ENCODE measurements around the gene ARHGAP29. TPM values are rescaled to one million over a fixed set of nuclear protein-coding genes. Genes with fewer than 3 reads are reported as not detected.
"Not testable (repeated sequence)": the region's sequence is repeated elsewhere in the genome, so short reads cannot be mapped to it uniquely, and the experiment has no call there.

The ARHGAP29 gene
- total and polyA plus RNA-seq, 2 experiments from 2014 or later: 9.6 to 22.3 TPM

- no peak for DNase-seq (ENCODE audit: low spot score)
- Histone ChIP-seq H3K4me2 (no peak overlapping the region), H3K4me1 (ENCODE audit: insufficient read depth) (no peaks in the 10 kb centered on the region), H3K9me3 (ENCODE audit: low read depth) (no peaks in the 10 kb centered on the region), H3K36me3 (replicated peaks; ENCODE audit: insufficient read depth, low read depth) (no peaks in the 10 kb centered on the region), H4K20me1 (ENCODE audit: insufficient read depth, poor library complexity, severe bottlenecking) (no peaks in the 10 kb centered on the region), H3K9me2 (replicated peaks; ENCODE audit: insufficient read depth) (no peaks in the 10 kb centered on the region), H3K27me3 (no peaks in the 10 kb centered on the region), H3K79me2 (no peaks in the 10 kb centered on the region), H2AFZ (no peak overlapping the region), H3K27ac (no peak overlapping the region), H3K4me3 (no peak overlapping the region)
- no peak for TF ChIP-seq EZH2phosphoT487 (IDR thresholded peaks at IDR 0.05; ENCODE audit: low read depth, severe bottlenecking, unreplicated experiment)
- TF ChIP-seq EZH2 (IDR thresholded peaks at IDR 0.05; ENCODE audit: borderline replicate concordance): no peak
- TF ChIP-seq, protein P1, sequence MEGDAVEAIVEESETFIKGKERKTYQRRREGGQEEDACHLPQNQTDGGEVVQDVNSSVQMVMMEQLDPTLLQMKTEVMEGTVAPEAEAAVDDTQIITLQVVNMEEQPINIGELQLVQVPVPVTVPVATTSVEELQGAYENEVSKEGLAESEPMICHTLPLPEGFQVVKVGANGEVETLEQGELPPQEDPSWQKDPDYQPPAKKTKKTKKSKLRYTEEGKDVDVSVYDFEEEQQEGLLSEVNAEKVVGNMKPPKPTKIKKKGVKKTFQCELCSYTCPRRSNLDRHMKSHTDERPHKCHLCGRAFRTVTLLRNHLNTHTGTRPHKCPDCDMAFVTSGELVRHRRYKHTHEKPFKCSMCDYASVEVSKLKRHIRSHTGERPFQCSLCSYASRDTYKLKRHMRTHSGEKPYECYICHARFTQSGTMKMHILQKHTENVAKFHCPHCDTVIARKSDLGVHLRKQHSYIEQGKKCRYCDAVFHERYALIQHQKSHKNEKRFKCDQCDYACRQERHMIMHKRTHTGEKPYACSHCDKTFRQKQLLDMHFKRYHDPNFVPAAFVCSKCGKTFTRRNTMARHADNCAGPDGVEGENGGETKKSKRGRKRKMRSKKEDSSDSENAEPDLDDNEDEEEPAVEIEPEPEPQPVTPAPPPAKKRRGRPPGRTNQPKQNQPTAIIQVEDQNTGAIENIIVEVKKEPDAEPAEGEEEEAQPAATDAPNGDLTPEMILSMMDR (IDR thresholded peaks at IDR 0.05; ENCODE audit: poor library complexity): no peak
- WGBS (ENCODE audit: low lambda C conversion rate, missing lambda C conversion rate): 39% methylated on average over 1 of the region's 1 CpG
Observed at GRCh38 chr1:94156096-94156625, 81.2 kb downstream of the ARHGAP29 start.

DNA sequence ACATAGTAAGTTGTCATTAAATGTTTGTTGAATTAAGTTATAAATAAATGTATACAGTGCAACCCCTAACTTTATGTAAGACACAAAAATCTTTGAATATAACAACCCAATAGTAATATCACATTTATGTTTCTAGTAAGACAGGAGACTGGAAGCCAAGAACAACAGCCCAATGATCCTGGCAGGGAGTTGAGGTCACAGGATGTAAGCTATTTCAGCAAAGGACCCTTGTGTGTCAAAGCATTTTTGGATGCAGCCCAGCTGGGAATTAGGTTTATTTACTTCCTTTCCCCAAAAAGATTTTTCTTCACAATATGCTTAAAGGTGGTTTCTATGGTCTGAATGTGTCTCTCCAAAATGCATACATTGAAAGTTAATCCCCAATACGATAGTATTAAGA is 82.4 kb downstream of the ARHGAP29 start:
- Histone ChIP-seq H3K4me1 (ENCODE audit: insufficient read depth) (no peaks in the 10 kb centered on the region), H3K9me2 (replicated peaks; ENCODE audit: insufficient read depth) (no peaks in the 10 kb centered on the region), H3K4me3 (no peak overlapping the region), H3K36me3 (replicated peaks; ENCODE audit: insufficient read depth, low read depth) (no peaks in the 10 kb centered on the region), H3K27me3 (no peaks in the 10 kb centered on the region), H4K20me1 (ENCODE audit: insufficient read depth, poor library complexity, severe bottlenecking) (no peaks in the 10 kb centered on the region), H3K4me2 (no peak overlapping the region), H3K27ac (no peak overlapping the region), H3K79me2 (no peaks in the 10 kb centered on the region), H2AFZ (no peak overlapping the region), H3K9me3 (ENCODE audit: low read depth) (no peaks in the 10 kb centered on the region)
- no peak for DNase-seq (ENCODE audit: low spot score)
- no peak for TF ChIP-seq EZH2 (IDR thresholded peaks at IDR 0.05; ENCODE audit: borderline replicate concordance)
- TF ChIP-seq, protein P1 (IDR thresholded peaks at IDR 0.05; ENCODE audit: poor library complexity): no peak
- no peak for TF ChIP-seq EZH2phosphoT487 (IDR thresholded peaks at IDR 0.05; ENCODE audit: low read depth, severe bottlenecking, unreplicated experiment)
- WGBS (ENCODE audit: low lambda C conversion rate, missing lambda C conversion rate): 100% methylated on average over 1 of the region's 1 CpG

DNA sequence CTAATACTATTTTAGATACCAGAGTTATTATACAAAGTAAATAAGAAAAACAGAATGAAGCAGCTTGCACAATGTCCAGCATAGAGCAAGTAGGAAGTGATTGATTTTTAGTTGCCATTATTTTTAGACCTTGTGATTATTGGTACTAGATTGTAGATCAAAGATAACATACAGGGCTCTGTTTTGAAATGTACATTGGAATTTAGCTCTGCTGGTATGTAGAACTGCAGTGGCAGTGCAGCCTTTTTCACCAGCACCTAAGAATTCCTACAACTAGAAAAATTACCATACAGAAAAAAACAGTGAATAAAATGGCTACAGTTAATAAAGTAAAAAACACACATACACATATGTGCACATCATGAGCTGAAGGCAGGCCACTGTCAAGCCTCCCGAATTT is 84.3 kb downstream of the ARHGAP29 start:
- H3K4me1 ChIP-seq (ENCODE audit: insufficient read depth): no peaks in the 10 kb centered on the region
- WGBS (ENCODE audit: low lambda C conversion rate, missing lambda C conversion rate): 70% methylated on average over 1 of the region's 1 CpG

GRCh38 chr1:94149166-94149565 is 88.2 kb downstream of the ARHGAP29 start:
- H3K36me3 ChIP-seq (replicated peaks; ENCODE audit: insufficient read depth, low read depth); H3K9me2 ChIP-seq (replicated peaks; ENCODE audit: insufficient read depth); H3K27ac ChIP-seq; H3K9me3 ChIP-seq (ENCODE audit: low read depth); DNase-seq (ENCODE audit: low spot score); H3K4me3 ChIP-seq; H3K79me2 ChIP-seq; H4K20me1 ChIP-seq (ENCODE audit: insufficient read depth, poor library complexity, severe bottlenecking); H3K4me1 ChIP-seq (ENCODE audit: insufficient read depth); H3K27me3 ChIP-seq; H2AFZ ChIP-seq; H3K4me2 ChIP-seq: not testable (repeated sequence)

More for the DNA sequence above, 84.3 kb downstream of the ARHGAP29 start:
- Histone ChIP-seq H3K9me3 (ENCODE audit: low read depth) (no peaks in the 10 kb centered on the region), H3K4me3 (no peak overlapping the region), H3K27me3 (no peaks in the 10 kb centered on the region), H3K27ac (no peak overlapping the region), H2AFZ (no peak overlapping the region), H3K79me2 (no peaks in the 10 kb centered on the region), H3K36me3 (replicated peaks; ENCODE audit: insufficient read depth, low read depth) (no peaks in the 10 kb centered on the region), H4K20me1 (ENCODE audit: insufficient read depth, poor library complexity, severe bottlenecking) (no peaks in the 10 kb centered on the region), H3K4me2 (no peak overlapping the region), H3K9me2 (replicated peaks; ENCODE audit: insufficient read depth) (no peaks in the 10 kb centered on the region)
- DNase-seq (ENCODE audit: low spot score): no peak
- TF ChIP-seq EZH2phosphoT487 (IDR thresholded peaks at IDR 0.05; ENCODE audit: low read depth, severe bottlenecking, unreplicated experiment) (no peak), EZH2 (IDR thresholded peaks at IDR 0.05; ENCODE audit: borderline replicate concordance) (no peak)
